Measurements from ENCODE around the gene POFUT2.

POFUT2 gene

DNA sequence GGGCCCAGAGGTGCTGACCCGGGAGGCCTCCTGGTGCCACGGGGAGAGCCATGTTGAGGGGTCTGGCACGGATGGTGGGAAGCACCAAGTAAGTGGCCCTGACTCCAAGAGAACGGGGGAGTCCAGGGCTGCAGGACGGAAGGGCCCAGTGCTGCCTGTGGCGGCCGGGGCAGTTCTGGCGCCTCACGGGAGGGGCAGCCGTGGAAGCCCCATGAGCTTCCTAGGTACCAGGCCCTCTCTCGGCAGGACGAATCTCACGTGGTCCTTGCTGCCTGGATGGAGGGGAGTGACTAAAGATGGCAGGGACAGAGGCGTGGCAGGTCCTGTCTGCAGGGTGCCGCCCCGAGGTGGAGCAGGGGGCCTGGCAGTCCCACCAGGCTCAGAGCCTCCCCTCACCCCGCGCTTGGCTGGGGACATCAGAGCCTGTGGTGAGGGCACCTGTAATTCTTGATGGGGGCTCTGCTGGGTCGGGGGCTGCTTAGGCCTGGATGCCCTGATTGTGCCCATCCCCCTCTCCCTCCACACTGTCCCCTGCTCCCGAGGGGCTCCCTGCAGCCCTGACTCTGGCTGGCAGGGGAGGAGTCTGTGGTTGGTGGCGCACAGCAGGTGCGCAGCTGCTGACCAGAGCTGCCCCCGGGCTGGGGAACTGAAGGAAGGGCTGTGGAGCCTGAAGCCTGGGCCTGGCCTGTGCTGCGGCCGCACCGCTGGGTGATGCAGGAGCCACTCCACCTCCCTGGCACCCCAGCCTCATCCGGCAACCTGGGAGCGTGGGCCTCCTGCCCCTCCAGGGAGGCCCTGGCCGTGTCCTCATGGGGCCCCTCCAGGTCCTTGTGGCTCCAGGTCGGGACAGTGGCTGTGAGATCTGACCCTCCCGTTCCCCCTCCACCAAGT is 31.4 kb downstream of the POFUT2 start:
- DNase-seq (ENCODE audit: low read depth in 2 of 2) = no peak
- TF ChIP-seq, protein P1, sequence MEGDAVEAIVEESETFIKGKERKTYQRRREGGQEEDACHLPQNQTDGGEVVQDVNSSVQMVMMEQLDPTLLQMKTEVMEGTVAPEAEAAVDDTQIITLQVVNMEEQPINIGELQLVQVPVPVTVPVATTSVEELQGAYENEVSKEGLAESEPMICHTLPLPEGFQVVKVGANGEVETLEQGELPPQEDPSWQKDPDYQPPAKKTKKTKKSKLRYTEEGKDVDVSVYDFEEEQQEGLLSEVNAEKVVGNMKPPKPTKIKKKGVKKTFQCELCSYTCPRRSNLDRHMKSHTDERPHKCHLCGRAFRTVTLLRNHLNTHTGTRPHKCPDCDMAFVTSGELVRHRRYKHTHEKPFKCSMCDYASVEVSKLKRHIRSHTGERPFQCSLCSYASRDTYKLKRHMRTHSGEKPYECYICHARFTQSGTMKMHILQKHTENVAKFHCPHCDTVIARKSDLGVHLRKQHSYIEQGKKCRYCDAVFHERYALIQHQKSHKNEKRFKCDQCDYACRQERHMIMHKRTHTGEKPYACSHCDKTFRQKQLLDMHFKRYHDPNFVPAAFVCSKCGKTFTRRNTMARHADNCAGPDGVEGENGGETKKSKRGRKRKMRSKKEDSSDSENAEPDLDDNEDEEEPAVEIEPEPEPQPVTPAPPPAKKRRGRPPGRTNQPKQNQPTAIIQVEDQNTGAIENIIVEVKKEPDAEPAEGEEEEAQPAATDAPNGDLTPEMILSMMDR (IDR thresholded peaks at IDR 0.05; ENCODE audit: low read depth, low read length) = no peak
- no peak overlapping the region for H3K4me3 ChIP-seq (replicated peaks in 1 of 2; ENCODE audit: low read depth in 2 of 2, low read length in 2 of 2)

GRCh38 chr21:45255381-45256020 is 32.2 kb downstream of the POFUT2 start:
- no peak overlapping the region for H3K4me3 ChIP-seq (replicated peaks in 1 of 2; ENCODE audit: low read depth in 2 of 2, low read length in 2 of 2)
- TF ChIP-seq, protein P1 (IDR thresholded peaks at IDR 0.05; ENCODE audit: low read depth, low read length) = no peak
- DNase-seq (ENCODE audit: low read depth in 2 of 2) = no peak

DNA sequence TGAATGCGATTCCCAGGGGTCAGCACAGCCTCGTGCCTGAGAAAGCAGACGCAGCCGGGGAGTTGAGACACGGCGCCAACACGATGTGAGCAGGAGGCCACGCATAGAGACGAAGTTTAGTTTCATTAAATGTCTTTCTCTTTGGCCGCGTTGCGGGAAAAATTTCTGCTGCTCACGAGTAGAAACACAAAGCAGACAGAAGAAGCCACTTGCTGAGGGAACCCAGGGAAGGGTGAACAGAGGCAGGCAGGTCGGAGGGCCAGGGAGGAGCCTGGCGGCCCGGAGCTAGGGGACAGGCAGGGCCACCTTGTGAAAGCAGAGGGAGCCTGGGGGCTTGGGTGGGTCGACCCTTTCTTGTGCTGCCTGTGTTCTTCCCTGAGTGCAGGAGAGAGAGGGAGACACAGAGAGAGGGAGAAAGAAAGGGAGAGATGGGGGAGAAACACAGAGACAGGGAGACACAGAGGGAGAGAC is 33.2 kb downstream of the POFUT2 start:
- no peak overlapping the region for H3K4me3 ChIP-seq (replicated peaks in 1 of 2; ENCODE audit: low read depth in 2 of 2, low read length in 2 of 2)
- no peak for DNase-seq (ENCODE audit: low read depth in 2 of 2)
- TF ChIP-seq, protein P1 (IDR thresholded peaks at IDR 0.05; ENCODE audit: low read depth, low read length) = no peak

DNA sequence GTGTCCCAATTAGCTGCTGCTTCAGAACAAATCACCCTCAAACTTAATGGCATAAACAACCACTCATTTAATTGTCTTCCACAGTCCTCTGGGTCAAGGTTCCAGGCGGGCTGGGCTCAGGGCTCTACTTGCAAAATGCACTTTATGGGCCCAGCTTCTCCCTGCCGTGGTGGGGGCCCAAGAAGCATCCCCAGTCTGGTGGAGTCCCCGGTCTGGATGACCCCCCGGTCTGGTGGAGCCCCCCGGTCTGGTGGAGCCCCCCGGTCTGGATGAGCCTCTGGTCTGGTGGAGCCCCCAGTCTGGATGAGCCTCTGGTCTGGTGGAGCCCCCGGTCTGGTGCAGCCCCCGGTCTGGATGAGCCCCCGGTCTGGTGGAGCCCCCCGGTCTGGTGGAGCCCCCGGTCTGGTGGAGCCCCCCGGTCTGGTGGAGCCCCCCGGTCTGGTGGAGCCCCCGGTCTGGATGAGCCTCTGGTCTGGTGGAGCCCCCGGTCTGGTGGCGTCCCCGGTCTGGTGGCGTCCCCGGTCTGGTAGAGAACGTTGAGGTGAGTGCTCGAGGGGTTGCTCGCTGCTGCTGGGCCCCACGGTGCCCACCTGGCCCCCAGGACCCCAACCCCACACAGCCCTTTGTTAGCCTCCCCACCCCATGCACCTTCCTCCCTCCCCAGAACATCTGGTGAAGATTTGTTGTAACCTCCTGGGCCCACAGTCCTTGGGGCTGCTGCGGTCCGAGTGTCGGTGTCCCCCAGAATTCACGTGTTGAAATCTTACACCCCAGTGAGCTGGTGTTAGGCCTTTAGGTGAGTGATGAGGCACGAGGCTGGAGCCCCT is 33.8 kb downstream of the POFUT2 start:
- no peak for DNase-seq (ENCODE audit: low read depth in 2 of 2)
- no peak overlapping the region for H3K4me3 ChIP-seq (replicated peaks in 1 of 2; ENCODE audit: low read depth in 2 of 2, low read length in 2 of 2)
- TF ChIP-seq, protein P1 (IDR thresholded peaks at IDR 0.05; ENCODE audit: low read depth, low read length) = no peak

GRCh38 chr21:45253180-45253579 is 34.5 kb downstream of the POFUT2 start:
- DNase-seq (ENCODE audit: low read depth in 2 of 2) = peak; percentile 25 to 26
- TF ChIP-seq, protein P1 (IDR thresholded peaks at IDR 0.05; ENCODE audit: low read depth, low read length) = no peak

DNA sequence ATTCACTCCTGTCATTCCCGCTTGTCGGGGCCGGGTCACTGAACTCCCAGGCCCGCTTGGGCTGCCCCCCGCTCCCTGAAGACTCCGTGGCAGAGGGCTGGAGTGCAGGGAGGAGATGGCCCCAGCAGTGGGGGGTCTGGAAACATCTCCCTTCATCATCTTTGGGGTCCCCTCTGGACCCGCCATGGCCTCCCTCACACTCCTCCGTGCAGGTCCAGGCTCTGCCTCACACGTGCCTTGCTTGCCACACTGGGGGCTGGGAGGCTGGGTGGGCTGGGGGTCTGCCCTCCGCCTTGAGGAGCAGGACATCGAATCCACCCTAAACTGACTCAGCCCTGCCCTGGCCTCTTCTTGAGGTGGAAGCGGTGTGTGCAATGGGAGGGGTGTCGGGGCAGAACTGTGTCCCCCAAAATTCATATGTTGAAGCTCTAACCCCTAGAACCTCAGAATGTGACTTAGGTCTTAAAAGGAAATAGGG is 35.2 kb downstream of the POFUT2 start:
- H3K4me3 ChIP-seq (replicated peaks in 1 of 2; ENCODE audit: low read depth in 2 of 2, low read length in 2 of 2) = no peak overlapping the region
- DNase-seq (ENCODE audit: low read depth in 2 of 2) = no peak
- TF ChIP-seq, protein P1 (IDR thresholded peaks at IDR 0.05; ENCODE audit: low read depth, low read length) = no peak

More at GRCh38 chr21:45253180-45253579, 34.5 kb downstream of the POFUT2 start:
- no peak overlapping the region for H3K4me3 ChIP-seq (replicated peaks in 1 of 2; ENCODE audit: low read depth in 2 of 2, low read length in 2 of 2)

Measured in cardiac fibroblast (primary cell).